CD4-positive, alpha-beta T cell treated with Interleukin-17A for 1 hour (primary cell): Measurements from ENCODE around the gene HES2.
"Not testable (repeated sequence)": the region's sequence is repeated elsewhere in the genome, so short reads cannot be mapped to it uniquely, and the experiment has no call there.

Experiments
- DNase-seq: peaks from one replicate; pipeline ENCODE4 v3.0.0-alpha.2; 2020

The HES2 gene, protein sequence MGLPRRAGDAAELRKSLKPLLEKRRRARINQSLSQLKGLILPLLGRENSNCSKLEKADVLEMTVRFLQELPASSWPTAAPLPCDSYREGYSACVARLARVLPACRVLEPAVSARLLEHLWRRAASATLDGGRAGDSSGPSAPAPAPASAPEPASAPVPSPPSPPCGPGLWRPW

DNA sequence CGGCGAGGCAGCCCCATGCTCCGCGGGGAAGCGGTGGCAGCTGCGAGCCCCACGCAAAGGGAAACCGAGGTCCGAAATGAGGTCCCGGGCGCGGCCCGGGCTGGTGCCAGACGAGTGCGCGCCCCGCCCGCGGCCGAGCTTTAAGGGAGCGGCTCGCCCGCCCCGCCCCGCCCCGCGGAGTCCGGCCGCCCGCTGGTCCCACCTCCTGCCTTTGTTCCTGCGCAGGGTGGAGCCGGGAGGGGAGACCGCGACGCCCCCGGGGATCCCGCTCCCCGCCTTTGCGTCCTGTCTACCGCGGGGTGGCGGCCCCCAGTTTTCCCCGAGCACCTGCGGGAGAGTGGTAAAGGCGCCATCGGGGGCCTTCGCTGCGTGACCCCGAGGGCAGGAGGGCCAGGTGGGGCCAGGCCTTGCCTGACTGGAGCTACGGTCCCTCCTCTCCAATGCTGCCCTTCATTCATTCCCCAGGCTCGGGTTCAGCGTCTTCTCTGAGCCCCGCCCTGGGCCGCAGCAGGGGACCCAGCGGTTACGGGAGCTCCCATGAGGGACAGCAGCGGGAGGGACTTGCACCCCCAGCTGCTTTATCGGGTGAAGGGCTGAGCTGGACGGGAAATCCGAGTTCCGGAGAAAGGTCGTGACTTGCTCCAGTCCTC lies at the start of gene HES2:
HES2 (minus strand) TSS at position 116 of the 650 bp plus-strand sequence; CDS start at position 17, 99 bp downstream.
- DNase-seq, result no peak

DNA sequence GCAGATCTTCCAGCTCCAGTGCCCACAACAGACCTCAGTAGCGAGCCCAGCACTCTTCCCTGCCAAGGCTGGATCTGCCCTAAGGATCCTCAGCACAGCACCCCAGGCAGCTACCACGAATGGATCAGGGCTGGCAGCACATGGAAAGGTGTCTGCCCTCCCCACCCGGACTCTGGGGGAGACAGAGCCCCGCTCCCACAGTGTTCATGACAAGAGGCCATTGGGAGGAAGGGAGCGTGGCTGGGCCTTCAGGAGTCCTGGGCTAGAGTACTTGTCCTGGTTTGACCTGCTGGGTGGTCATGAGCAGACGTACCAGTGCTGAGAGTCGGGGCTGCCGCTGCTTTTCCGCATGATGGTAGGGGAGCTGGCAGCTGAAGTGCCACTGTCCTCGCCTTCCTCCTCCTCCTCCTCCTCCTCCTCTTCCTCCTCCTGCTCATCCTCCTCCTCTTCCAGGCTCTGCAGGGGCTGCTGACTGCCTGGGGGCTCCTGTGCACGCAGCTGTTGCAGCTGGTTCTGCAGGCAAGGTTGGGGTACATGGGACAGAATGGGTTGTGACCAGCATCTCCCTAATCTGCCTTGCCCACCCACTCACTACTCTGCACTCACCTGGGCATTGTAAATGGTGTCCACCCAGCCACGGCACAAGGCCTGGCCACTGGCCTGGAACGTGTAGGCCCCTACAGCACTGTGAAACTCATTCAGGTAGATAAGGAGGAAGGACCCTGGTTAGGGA lies 49.2 kb upstream of the HES2 start:
- no peak for DNase-seq

DNA sequence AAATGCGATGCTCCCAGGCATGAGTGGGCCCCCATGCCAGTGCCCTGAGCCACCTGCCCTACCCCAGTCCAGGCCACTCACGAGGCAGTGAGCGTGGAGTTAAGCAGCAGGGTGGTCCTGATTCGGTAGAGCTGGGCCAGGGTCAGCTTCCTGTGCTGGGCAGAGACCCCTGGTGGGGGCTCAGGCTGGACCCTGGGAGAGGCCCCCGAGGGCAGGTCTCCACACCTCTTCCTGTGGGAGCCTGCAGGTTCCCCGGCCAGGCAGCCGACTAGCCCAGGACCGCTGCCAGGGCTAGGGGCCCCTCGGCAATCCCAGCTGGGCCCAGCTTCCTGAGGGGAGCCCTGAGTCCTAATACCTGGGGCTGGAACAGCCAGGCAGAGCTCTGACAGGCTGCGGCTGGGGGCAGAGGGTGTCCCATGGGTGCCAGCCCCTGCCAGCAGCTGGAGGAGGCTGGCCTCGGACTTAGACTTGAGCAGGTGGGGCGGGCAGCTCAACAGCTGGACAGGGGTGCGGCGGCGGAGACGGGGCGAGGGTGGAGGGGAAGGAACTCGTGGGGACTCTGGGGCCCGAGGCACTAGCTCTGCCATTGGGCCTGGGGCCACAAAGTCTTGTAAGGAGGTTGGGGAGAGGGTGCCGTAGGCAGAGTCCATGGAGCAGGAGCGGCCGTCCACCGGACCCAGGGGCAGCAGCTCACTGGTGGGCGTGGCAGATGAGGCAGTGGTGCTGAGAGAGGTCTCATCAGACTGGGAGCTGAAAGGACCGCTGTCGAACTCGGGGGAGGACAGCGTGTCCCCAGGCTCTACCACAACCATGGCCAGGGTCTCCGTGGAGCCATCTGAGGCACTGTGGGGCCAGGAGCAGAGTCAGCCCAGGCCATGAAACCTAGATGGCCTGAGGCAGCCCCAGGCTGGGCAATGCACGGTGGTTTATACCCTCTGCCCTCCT lies 48.3 kb upstream of the HES2 start:
- no peak for DNase-seq

DNA sequence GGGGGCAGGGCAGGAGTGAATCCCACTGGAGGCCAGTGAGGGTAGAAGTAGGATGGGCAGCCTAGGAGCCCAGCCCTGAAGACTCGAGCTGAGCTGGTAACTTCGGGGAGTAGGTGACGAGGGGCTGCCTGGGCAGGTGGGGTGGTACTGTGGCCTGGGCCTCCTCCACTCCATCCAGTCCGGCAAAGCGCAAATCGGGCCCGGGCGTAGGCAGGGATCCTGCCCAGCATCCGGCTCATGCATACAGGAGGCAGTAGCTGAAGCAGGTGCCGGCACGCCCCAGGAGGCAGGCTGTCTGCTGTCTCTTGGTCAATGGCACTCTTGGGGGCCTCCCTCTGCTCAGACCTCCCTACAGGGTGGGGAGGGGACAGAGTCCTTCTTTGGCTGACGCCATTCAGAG lies 47.5 kb upstream of the HES2 start:
- DNase-seq, result no peak

DNA sequence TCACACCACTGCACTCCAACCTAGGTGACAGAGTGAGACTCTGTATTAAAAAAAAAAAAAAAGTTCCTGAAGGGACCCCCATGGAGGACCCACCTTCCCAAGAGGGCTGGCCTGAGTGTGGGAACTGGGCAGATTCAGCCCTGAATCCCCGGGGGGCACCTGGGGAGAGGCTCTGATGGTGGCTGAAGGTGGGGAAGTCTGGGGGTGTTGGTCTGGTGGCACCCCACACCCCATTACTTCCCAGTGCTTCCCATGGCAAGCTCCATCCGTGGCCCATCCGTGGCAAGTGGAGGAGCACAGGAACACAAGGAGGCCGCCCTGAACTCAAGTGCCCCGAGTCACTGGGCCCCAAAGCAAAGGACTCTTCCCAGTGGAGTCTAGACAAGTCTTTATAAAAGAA lies 47.0 kb upstream of the HES2 start:
- DNase-seq, result no peak

DNA sequence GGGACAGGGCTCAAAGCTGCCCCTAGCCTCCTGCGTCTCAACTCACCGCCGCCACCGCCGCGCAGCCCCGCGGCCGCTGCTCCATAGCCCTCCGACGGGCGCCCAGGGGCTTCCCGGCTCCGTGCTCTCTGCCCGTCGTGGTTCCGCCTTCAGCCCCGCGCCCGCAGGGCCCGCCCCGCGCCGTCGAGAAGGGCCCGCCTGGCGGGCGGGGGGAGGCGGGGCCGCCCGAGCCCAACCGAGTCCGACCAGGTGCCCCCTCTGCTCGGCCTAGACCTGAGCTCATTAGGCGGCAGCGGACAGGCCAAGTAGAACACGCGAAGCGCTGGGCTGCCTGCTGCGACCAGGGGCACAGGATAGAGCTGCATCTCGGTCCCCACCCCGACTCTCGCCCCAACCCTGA lies 46.3 kb upstream of the HES2 start, which contains the start of gene TNFRSF25:
TNFRSF25 (minus strand) TSS at position 151 of the 400 bp plus-strand sequence; CDS start at position 85, 66 bp downstream.
- peak; percentile 74 for DNase-seq

DNA sequence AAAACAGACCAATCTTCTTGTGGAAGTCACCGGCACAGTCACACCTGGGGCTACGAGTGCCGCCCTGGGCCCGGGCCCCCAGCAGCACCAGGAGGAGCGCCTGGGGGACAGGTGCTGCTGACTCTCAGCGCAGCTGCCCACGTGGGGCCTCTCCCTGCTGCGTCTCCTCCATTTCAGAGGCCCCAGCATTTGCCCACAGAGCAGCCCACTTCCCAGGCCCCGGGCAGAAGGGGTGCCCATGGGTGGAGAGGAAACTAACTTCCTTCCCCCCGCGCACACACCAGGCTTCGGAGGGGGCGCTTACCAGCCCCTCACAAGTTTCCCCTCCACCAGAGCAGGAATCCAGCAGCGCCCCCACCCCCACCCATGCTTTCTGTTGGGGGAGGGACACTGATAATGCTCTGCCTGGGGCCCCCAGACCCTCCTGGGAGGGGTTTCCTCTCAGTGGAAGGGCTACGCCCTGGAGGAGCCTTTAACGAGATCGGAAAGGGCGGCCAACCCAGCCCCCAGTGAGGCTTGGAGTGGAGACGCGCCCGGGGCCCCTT lies 45.8 kb upstream of the HES2 start:
- DNase-seq, result peak; percentile 57

DNA sequence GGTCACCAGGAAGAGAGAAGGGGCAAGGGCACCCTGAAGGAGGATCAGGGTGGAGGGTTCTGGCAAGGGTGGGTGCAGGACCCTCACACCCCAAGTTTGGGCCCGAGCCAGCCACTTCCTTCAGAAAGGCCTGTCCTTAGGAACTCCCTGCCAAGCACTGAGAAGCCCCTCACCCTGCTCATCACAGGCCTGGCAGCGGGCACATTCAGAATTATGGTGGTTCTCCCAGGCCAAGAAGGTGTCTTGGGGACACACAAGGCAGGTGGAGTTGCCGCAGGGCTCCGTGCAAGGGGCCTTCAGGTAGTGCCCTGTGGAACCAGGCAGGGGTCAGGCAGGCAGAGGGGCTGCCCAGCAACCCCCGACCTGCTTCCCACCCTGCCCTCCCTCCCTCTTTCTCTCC lies 45.2 kb upstream of the HES2 start:
- DNase-seq, result no peak

DNA sequence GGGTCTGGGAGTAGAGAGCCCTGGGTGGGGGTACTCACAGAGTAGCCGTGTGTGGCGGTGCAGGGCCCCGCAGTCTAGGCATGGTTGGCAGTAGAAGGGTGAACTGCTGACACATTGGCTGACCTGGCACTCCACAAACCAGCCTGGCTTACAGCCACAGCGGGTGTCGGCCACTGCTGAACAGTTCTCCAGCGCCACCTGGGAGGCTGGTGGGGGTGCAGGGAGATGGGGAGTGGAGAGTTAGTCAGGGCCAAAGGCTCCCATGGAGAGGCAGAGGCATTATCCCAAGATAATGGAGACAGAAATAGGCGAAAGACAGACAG lies 44.8 kb upstream of the HES2 start:
- DNase-seq, result peak; percentile 63

DNA sequence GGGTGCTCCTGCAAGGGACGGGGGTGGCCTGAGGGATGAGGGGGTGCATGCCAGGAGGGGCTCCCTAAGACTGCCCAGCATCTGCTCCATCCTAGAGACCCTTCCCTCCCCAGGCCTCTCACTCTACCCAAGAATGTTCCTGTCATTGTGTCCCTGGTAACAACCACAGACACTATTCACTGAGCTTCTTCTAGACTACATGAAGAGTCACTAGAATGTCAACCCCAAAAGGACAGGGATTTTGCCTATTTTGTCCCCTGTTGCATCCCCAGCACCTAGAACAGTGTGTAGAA lies 43.3 kb upstream of the HES2 start:
- no peak for DNase-seq

DNA sequence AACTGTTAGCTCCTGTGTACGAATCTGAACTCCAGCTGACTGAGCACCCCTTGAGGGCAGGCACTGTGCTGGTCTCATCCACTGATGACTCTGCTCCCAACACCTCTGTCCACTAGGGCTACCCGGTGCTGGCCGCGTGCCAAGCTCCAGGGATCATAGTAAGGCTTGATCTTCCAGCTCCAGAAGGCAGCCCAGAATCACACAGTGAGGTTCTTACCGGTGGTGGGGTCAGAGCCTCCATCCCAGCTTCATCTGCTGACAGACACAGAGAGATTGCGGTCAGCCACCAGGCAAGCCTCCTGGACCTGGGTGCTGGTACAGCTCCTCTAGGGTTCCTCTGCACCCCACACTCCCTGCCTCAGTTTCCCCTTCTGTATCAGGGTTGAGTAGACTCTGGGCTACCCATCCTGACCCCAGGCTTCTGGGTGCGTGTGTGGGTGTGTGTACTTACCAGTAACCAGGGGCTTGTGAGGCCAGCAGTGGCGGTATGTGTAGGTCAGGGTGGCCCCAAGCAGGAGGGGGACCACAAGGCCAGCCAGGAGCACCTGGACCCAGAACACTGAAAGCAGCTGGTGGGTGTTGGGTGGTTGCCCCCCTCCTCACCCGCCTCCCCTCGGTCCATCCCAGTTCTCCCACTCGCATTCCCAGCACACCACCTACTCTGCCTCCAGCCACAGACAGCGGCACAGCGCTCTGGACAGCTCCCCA lies 42.8 kb upstream of the HES2 start:
- no peak for DNase-seq

DNA sequence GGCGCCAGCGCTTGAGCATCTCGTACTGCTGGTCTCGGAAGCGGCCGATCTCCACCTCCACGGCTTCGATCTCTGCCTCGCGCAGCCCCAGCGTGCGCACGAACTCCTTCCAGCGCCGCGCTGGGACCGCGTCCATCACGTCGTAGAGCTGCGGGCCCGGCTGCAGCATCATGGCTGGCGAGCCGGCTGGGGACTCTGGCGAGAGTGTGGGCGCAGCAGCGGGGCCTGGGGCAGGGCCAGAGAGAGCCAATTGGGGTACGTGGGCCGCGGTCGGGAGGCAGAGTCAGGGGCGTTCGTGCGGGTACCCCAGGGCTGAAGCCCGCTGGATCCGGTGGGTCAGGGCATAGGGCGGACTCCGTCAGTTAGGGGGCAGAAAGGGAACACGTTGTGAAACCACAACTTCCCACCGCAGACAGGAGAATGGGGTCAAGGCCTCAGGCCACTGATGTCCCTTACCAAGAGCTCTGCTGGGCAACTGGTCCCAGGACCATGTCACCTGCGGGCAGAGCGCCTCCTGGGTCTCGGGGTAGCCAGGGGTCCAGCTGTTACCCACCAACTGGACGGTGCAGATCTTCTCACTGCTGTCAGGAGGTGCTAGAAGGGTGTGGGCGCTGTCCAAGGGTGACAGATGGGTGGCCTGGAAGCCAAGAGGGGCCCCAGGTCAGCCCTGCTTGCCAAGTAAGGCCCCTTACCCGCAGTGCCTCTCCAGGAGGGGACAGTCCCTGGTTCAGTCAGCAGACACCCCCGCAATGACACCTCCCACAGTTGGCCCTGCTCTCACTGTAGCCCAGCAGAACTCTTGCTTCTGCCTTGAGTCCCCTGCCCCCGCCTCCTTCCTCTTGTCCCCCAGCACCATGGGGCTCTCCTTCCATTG lies 42.1 kb upstream of the HES2 start:
- no peak for DNase-seq

DNA sequence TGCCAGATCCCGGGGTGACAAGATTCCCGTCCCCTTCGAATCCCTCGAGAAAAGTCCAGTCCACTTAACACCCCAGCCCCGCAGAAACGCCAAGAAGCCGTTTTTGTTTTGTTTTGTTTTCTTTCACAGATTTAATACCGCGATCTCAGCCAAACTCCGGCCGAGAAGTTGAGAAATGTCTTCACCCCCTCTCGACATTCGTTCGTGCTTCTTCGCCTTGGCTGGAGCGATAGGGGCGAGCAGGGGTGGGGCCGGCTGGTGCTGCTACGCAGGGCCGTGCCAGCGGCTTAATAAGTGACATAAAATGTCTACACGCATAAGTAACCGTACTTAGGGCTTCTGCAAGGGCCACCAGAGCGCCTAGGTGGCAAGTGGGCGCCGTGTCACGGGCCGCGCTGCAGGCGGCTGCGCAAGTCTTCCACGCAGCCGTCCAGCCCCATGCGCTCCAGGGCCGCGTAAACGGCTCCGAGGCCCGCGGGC lies 41.4 kb upstream of the HES2 start:
- no peak for DNase-seq

DNA sequence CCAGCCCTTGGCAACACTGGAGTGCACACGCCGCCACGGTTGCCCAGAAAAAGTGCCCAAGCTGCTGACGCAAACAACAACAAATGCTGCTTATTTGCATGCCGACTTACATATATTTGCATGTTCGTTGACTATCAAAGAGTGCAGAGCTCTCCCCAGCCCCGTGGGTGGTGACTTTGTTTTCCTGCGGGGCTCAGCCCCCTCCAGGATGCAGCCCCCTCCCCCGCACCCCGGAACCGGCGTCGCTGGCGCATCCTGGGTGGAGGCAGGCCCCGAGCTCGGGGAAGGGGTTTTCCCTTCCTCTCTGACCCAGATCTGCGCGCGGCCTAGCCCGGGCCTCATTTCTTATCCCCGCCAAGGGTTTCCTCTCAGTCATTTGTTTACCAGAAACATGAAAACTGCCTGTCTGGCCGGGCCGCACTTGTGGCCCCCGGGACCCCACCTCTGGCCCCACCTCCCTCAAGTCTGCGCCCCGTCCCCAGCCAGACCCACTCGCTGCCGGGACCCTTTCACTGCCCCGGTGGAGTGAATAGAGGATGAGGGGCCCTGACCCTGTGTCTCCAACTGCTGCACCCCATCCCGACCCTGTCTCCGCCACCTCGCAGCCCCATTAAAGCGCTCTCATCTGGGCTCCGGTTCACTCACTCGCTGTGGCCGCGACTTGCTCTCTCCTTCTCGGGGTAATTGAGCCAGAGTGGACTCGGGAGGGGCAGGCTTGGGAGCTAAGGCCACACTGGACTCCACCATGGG lies 40.8 kb upstream of the HES2 start:
- peak; percentile 94 for DNase-seq

DNA sequence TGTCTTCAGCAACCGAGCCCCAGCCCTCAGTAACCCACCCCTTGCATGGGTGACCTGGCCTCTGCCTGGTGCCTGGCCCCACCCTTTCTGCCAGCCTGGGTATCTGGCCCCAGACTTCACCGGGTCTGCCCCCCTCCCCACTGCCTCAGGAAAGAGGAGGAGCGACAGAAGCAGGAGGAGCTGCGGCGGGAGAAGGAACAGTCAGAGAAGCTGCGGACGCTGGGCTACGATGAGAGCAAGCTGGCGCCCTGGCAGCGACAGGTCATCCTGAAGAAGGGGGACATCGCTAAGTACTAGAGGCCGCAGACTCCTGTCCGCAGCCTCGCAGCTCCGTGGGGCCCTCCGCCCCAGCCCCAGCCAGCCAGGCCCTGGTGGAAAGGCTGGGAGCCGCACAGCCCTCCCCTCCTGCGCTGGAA lies 40.1 kb upstream of the HES2 start:
- peak; percentile 78 for DNase-seq

DNA sequence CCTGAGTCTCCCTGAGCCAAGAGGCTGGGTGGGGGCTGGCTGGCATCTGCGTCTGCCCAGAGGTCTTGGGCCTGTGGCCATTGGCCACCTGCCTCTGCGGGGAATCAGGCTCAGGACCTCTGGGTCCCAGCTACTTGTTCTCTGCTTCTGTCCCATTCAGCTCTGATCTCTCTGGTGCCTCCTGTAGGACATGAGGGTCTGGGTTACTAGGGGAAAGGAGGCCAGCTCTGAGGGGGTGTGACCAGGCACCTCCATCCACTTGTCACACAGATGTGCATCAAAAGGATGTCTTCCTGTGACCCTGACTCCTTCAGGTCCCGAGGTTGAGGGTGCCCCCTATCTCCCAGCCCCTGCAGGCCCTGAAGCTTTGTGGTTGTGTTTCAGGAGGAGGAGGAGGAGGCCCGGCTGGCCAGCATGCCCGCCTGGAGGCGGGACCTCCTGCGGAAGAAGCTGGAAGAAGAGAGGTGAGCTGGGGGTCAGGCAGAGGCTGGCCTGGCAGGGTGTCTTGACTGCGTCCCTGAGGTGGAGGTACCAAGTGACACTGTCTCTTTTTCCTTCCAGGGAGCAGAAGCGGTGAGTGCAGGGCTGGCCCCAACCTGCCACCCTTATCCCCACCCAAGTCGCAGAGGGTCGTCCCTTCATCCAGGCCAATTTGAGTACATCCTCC lies 37.2 kb upstream of the HES2 start:
- DNase-seq, result no peak

DNA sequence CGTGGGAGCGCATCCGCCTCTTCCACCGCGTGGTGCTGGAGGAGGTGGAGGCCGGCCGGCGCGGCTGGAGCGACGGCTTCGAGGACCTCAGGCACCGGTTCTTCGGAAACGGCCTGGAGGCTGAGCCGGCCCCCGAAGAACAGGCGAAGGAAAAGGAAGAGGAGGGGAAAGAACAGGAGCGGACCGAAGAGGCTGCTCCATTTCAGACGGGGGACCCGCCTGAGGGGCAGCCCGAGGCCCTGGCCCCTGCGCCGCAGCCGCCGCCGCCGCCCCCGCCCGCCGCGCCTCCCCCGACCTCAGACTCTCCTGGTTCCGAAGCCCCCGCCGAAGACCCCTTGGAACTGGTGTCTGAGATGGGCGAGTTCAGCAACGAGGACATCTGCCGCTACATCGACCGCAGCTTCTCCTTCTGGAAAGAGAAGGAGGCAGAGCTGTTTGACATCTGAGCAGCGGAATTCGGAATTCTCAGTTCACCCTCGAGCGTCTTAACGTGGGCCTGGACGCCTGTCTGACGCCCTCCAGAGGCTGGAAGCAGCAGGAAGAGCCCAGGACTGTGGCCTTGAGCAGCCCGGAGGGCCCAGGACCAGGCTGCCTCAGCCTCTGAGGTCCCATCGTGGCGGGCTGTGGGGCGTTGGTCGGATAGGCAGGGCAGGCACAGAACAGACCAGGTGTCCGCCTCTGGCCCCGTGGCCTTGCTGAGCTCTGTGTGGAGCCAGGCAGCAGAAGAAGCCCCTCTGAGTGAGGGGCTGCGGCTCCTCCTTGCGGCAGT lies 36.2 kb upstream of the HES2 start:
- DNase-seq, result not testable (repeated sequence)

DNA sequence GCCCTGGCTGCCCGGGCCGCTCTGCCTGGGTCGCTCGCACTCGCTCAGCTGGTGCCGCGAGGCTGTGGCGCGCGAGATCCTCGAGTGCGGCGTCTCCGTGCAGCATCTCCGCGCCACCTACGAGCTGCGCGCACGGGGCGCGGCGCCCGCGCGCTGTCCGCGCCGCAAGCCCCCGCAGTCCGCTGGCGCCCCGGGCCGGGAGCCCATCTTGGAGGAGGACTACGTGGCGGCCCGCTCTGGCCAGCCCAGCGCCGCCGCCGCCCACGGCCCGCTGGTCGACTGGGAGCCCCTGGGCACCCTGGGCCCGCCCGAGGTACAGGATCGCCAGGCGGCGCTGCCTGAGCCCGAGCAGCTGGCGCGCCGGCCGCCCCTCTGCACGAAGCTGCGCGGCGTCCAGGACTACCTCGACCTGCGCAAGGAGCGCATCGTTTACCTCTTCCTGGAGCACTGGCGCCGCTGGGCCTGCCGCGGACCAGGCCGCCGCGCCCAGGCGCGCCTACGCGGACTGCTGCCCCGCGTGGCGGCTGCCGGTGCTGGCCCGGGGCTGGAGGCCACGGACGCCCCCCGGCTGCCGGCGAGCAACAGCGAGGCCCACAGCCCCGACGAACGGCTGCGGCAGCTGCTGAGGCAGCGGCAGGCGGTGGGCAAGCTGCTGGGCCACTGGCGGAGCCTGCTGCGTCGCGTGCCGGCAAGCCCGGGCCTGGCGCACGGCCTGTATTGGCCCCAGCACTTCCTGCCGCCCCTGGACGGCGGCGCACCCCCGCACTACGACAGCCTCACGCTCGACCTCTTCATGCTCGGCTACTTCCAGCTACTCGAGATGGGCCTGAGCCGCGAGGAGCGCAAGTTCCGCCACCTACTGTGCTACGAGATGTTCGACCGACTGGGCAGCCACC lies 35.4 kb upstream of the HES2 start:
- DNase-seq, result peak; percentile 56
